ENCODE measurements around the gene MALAT1.

DNA sequence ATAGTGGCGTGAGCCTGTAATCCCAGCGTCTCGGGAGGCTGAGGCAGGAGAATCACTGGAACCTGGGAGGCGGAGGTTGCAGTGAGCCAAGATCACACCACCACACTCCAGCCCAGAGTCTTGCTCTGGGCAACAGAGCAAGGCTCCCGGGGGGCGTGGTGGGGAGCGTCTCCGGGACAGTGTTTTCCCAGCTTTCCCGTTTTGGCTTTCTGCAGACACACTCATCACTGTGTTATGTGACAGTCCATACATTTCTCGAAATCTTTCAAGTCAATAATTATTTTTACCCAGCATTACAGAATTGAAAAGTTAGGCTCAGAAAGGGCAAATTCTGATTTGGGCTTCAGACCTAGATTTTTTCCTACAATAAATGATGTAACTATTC is 44.5 kb upstream of the MALAT1 start:
- TF ChIP-seq FOXM1 (IDR thresholded peaks at IDR 0.05; ENCODE audit: borderline replicate concordance) (no peak), BHLHE40 (IDR thresholded peaks at IDR 0.05; ENCODE audit: borderline replicate concordance) (no peak), SUZ12 (IDR thresholded peaks at IDR 0.05) (no peak), LEF1 (IDR thresholded peaks at IDR 0.05; ENCODE audit: borderline replicate concordance) (no peak), ELF4 (IDR thresholded peaks at IDR 0.05) (no peak), FOXK2 (IDR thresholded peaks at IDR 0.05) (no peak), FOXA1 (IDR thresholded peaks at IDR 0.05) (no peak)
